Subcutaneous adipose tissue (tissue), 4 donors: Measurements from ENCODE around the gene NPAS3. TPM values are rescaled to one million over a fixed set of nuclear protein-coding genes. Genes with fewer than 3 reads are reported as not detected.

Experiments used
- total RNA-seq, 4 donors: library from RNA; depleted of rRNA; stranded (reverse); fragments of >200 nt; gene quantifications; one replicate each; pipeline ENCODE4 v1.1.0, GENCODE V29; 2016
- TF ChIP-seq, protein P1 (sequence below): fragments of 450-650 bp; IDR thresholded peaks from one replicate; pipeline ENCODE4 v1.5.1; 2016; ENCODE audit warnings: low read depth, mild to moderate bottlenecking, control low read depth, antibody characterized with exemption, moderate library complexity

The NPAS3 gene
- total RNA-seq, 4 donors from 2014 or later = 0.51 to 1.3 (median 1.0) TPM

GRCh38 chr14:32977913-32978312 is 39.2 kb downstream of the NPAS3 start:
- TF ChIP-seq, protein P1, sequence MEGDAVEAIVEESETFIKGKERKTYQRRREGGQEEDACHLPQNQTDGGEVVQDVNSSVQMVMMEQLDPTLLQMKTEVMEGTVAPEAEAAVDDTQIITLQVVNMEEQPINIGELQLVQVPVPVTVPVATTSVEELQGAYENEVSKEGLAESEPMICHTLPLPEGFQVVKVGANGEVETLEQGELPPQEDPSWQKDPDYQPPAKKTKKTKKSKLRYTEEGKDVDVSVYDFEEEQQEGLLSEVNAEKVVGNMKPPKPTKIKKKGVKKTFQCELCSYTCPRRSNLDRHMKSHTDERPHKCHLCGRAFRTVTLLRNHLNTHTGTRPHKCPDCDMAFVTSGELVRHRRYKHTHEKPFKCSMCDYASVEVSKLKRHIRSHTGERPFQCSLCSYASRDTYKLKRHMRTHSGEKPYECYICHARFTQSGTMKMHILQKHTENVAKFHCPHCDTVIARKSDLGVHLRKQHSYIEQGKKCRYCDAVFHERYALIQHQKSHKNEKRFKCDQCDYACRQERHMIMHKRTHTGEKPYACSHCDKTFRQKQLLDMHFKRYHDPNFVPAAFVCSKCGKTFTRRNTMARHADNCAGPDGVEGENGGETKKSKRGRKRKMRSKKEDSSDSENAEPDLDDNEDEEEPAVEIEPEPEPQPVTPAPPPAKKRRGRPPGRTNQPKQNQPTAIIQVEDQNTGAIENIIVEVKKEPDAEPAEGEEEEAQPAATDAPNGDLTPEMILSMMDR = no peak

DNA sequence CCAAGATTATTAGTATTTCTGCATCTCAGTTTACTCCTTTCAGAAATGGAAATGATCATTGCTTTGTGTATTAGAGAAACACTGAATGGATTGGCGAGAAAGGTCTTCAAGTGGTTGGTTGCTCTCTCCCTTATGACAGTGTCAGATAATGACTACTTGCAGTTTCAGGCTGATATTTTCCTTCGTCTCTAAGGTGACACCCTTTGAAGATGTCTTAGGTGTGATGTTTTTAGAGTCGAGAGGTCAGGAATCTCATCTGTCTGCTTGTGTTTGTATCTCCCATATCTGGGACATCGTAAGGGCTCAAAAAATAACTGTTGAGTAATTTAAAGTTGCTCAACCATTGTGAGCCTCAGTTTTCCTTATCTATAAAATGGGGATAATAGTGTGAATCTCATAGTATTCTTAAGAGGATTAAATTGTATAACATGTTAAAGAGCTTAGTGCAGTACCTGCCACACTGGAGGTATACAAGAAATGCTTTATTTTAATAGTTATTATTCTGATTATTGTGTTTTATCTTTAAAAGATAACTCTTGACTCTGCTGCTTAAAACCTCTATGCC is 40.1 kb downstream of the NPAS3 start:
- TF ChIP-seq, protein P1 = no peak

- TF ChIP-seq, protein P1 = no peak
These were observed 41.7 kb downstream of the NPAS3 start for GRCh38 chr14:32980178-32980901.

- TF ChIP-seq, protein P1 = no peak
These were observed 42.3 kb downstream of the NPAS3 start for GRCh38 chr14:32980902-32981501.

- TF ChIP-seq, protein P1 = no peak
These were observed 45.7 kb downstream of the NPAS3 start for GRCh38 chr14:32984241-32984930.

- TF ChIP-seq, protein P1 = no peak
These were observed 47.2 kb downstream of the NPAS3 start for GRCh38 chr14:32985866-32986265.
